Panc1 (cell line): ENCODE results near the gene DYNC1LI2. TPM values are rescaled to one million over a fixed set of nuclear protein-coding genes. Genes with fewer than 3 reads are reported as not detected.
A peak's percentile ranks its signal among the peaks of the same experiment; 100 is the strongest.

Experiments used
- ATAC-seq: fragments of 200-7000 bp; cut with Tn5 transposase; 2 replicates; pipeline ENCODE4 v1.9.1; 2020; ENCODE audit warnings: mild to moderate bottlenecking, moderate library complexity
- BruUV-seq: library from RNA; stranded (reverse); fragments of 400-500 nt; replicated peaks from 2 replicates; lab custom pipeline; 2021; lab: Mats Ljungman, UMichigan
- CTCF ChIA-PET: fragments of 300-600 bp; sonication (Branson Sonifier 250); formaldehyde crosslinking; loops from one replicate; lab custom pipeline; 2022; ENCODE audit warnings: antibody characterized with exemption; lab: Charles Lee
- POLR2A ChIA-PET: fragments of 300-600 bp; sonication (Branson Sonifier 250); formaldehyde crosslinking; loops from one replicate; lab custom pipeline; 2022; ENCODE audit warnings: antibody characterized with exemption; lab: Charles Lee
- DNase-seq: peaks from one replicate; pipeline ENCODE4 v3.0.0-alpha.2; 2010; ENCODE audit warnings: low read depth, low spot score
- H3K27ac ChIP-seq: 2 replicates; pipeline ENCODE4 v1.5.1; 2011; ENCODE audit warnings: mild to moderate bottlenecking, low read length, inconsistent platforms
- H3K27me3 ChIP-seq: fragments of 200-500 bp; sonication (Bioruptor generic); 2 replicates; pipeline ENCODE4 v1.6.0; 2014; ENCODE audit warnings: low read length, inconsistent platforms; ENCODE audit not compliant: control insufficient read depth, insufficient read depth
- H3K36me3 ChIP-seq: fragments of 200-500 bp; sonication (Bioruptor generic); 2 replicates; pipeline ENCODE4 v1.5.1; 2014; ENCODE audit warnings: inconsistent platforms, mild to moderate bottlenecking, low read length, moderate library complexity; ENCODE audit not compliant: control insufficient read depth, insufficient read depth
- H3K4me1 ChIP-seq: 2 replicates; pipeline ENCODE4 v1.5.1; 2011; ENCODE audit warnings: inconsistent platforms, mild to moderate bottlenecking, low read length, moderate library complexity; ENCODE audit not compliant: control insufficient read depth, insufficient read depth
- H3K4me3 ChIP-seq, 2 experiments: 2 replicates each; pipeline ENCODE4 v1.5.1; 2011 to 2012; ENCODE audit warnings: low read depth in 2 of 2, low read length in 2 of 2, mild to moderate bottlenecking in 2 of 2, inconsistent platforms in 1 of 2, moderate library complexity in 1 of 2
- H3K9me3 ChIP-seq: fragments of 200-500 bp; sonication (Bioruptor generic); 2 replicates; pipeline ENCODE4 v1.5.1; 2014; ENCODE audit warnings: low read depth, mild to moderate bottlenecking, inconsistent platforms, low read length, moderate library complexity; ENCODE audit not compliant: control insufficient read depth, insufficient read depth
- CTCF ChIP-seq: fragments of 450-650 bp; IDR thresholded peaks from 2 replicates; pipeline ENCODE4 v1.5.1; 2017; ENCODE audit warnings: mild to moderate bottlenecking
- POLR2AphosphoS5 ChIP-seq: IDR thresholded peaks from 2 replicates; pipeline ENCODE4 v1.6.1; 2012; ENCODE audit warnings: mild to moderate bottlenecking, low read depth, low read length, moderate library complexity
- REST ChIP-seq, 2 experiments: IDR thresholded peaks; 2 replicates each; pipeline ENCODE4 v1.6.1; 2011 to 2012; ENCODE audit warnings: low read depth in 2 of 2, control low read depth in 1 of 2, low read length in 1 of 2, mild to moderate bottlenecking in 1 of 2, moderate library complexity in 1 of 2; ENCODE audit not compliant: insufficient read depth in 1 of 2
- SIN3A ChIP-seq: IDR thresholded peaks from 2 replicates; pipeline ENCODE4 v1.6.1; 2012; ENCODE audit warnings: low read depth, mild to moderate bottlenecking, low read length, moderate library complexity, borderline replicate concordance; ENCODE audit not compliant: insufficient read depth
- TCF7L2 ChIP-seq: IDR thresholded peaks from 2 replicates; pipeline ENCODE4 v1.6.1; 2011; ENCODE audit warnings: mild to moderate bottlenecking, low read depth, low read length, inconsistent platforms
- in situ Hi-C: cut with HindIII; loops from 2 replicates; pipeline ENCODE4 v1.10.0; 2016; ENCODE audit warnings: low sequenced_read_pairs, low pct_unique_long_range_greater_than_20kb
- intact Hi-C: fragments of 100-400 bp; cut with micrococcal nuclease; formaldehyde crosslinking; loops from one replicate; pipeline ENCODE4 v1.10.0; 2022; ENCODE audit not compliant: unreplicated experiment
- total RNA-seq: library from RNA; stranded (reverse); gene quantifications from one replicate; pipeline ENCODE4 v1.2.1, GENCODE V29; 2021; ENCODE audit not compliant: unreplicated experiment

DYNC1LI2 gene
- total RNA-seq, 1 experiment from 2014 or later, result 103 TPM

GRCh38 chr16:66720766-66721165 is 30.6 kb downstream of the DYNC1LI2 start:
- CTCF ChIA-PET, result no interaction called here
- no peak for TF ChIP-seq TCF7L2
- TF ChIP-seq POLR2AphosphoS5, result no peak
- TF ChIP-seq REST (IDR thresholded peaks at IDR 0.05; ENCODE audit: insufficient read depth in 1 of 2, low read depth in 2 of 2, low read length in 1 of 2), result no peak
- TF ChIP-seq SIN3A, result no peak
- no peak for TF ChIP-seq CTCF
- Histone ChIP-seq H3K27ac (no peak overlapping the region), H3K4me3 (no peak overlapping the region), H3K9me3 (no peaks in the 10 kb centered on the region), H3K36me3 (peaks cover 13% of the 10 kb centered on the region), H3K4me1 (no peaks in the 10 kb centered on the region), H3K27me3 (no peaks in the 10 kb centered on the region)
- intact Hi-C loops (no loop called here), in situ Hi-C loops (no loop called here)
- POLR2A ChIA-PET, result no interaction called here
- ATAC-seq (no peak), DNase-seq (no peak)
- no TSS peak for BruUV-seq

- DNase-seq (no peak), ATAC-seq (no peak)
- H3K36me3 ChIP-seq, result peaks cover 4% of the 10 kb centered on the region
- TF ChIP-seq CTCF, result no peak
- intact Hi-C loops (no loop called here), in situ Hi-C loops (no loop called here)
- H3K9me3 ChIP-seq, result no peaks in the 10 kb centered on the region
- H3K27ac ChIP-seq, result no peak overlapping the region
- POLR2A ChIA-PET, result no interaction called here
- H3K4me1 ChIP-seq, result no peaks in the 10 kb centered on the region
- H3K4me3 ChIP-seq, result no peak overlapping the region
- no TSS peak for BruUV-seq
- CTCF ChIA-PET, result no interaction called here
- no peaks in the 10 kb centered on the region for H3K27me3 ChIP-seq
Observed at GRCh38 chr16:66719246-66719645, 32.2 kb downstream of the DYNC1LI2 start.

DNA sequence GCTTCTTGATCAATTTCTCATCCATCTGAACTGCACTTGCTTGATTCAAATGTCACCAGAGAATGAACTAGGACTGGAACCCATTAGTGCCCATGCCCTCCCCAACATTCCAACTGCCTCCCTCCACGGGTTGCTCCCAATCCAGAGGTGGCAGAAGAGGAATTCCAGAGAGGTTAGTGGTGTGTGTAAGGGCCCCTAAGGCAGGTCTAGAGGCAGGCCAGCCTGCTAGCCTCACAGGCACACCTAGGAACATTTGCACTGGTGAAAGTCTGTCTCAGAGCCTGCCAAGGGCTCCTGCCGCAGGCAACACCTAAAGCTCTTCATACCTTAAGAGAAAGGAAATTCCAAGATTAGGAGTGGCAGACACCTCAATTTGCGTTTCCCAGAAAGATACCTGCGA is 33.6 kb downstream of the DYNC1LI2 start:
- DNase-seq, result no peak
- CTCF ChIA-PET, result no interaction called here
- no peak overlapping the region for H3K27ac ChIP-seq

More for the DNA sequence above, 33.6 kb downstream of the DYNC1LI2 start:
- BruUV-seq, result no TSS peak
- ATAC-seq, result peak; percentile 42
- Histone ChIP-seq H3K36me3 (peaks cover 3% of the 10 kb centered on the region; the same call in 1 of the 2 replicates), H3K4me3 (no peak overlapping the region), H3K27me3 (no peaks in the 10 kb centered on the region), H3K9me3 (no peaks in the 10 kb centered on the region), H3K4me1 (no peaks in the 10 kb centered on the region)
- POLR2A ChIA-PET, result no interaction called here
- intact Hi-C loops (no loop called here), in situ Hi-C loops (no loop called here)
- no peak for TF ChIP-seq POLR2AphosphoS5
- TF ChIP-seq REST (IDR thresholded peaks at IDR 0.05; ENCODE audit: insufficient read depth in 1 of 2, low read depth in 2 of 2, low read length in 1 of 2), result no peak
- no peak for TF ChIP-seq TCF7L2
